HUES48 (cell line): ENCODE results near the gene ZNRF2.

Experiments
- H3K27ac ChIP-seq: one replicate; pipeline ENCODE4 v1.7.0; 2013; ENCODE audit warnings: low read depth, low read length, inconsistent platforms
- H3K27me3 ChIP-seq: 2 replicates; pipeline ENCODE4 v1.6.1; 2013; ENCODE audit warnings: mild to moderate bottlenecking, low read length; ENCODE audit not compliant: control insufficient read depth, insufficient read depth
- H3K36me3 ChIP-seq: 2 replicates; pipeline ENCODE4 v1.6.1; 2013; ENCODE audit warnings: low read length; ENCODE audit not compliant: control insufficient read depth, insufficient read depth
- H3K4me1 ChIP-seq: 2 replicates; pipeline ENCODE4 v1.6.1; 2013; ENCODE audit warnings: mild to moderate bottlenecking, low read length; ENCODE audit not compliant: control insufficient read depth, insufficient read depth
- H3K4me3 ChIP-seq: 2 replicates; pipeline ENCODE4 v1.5.1; 2013; ENCODE audit warnings: mild to moderate bottlenecking, low read depth, low read length
- H3K9ac ChIP-seq: 2 replicates; pipeline ENCODE4 v1.6.1; 2013; ENCODE audit warnings: mild to moderate bottlenecking, low read depth, low read length, moderate library complexity
- H3K9me3 ChIP-seq: 2 replicates; pipeline ENCODE4 v1.6.1; 2013; ENCODE audit warnings: low read length; ENCODE audit not compliant: control insufficient read depth, insufficient read depth

The ZNRF2 gene

GRCh38 chr7:30363778-30364563, 79.6 kb downstream of the ZNRF2 start:
- Histone ChIP-seq H3K36me3 (peaks cover 4% of the 10 kb centered on the region; the same call in 1 of the 2 replicates), H3K4me3 (no peak overlapping the region), H3K27me3 (no peaks in the 10 kb centered on the region), H3K4me1 (peaks cover 17% of the 10 kb centered on the region; the same call in 1 of the 2 replicates), H3K9me3 (no peaks in the 10 kb centered on the region), H3K9ac (no peak overlapping the region), H3K27ac (no peak overlapping the region)

GRCh38 chr7:30364773-30365172, 80.4 kb downstream of the ZNRF2 start:
- Histone ChIP-seq H3K4me3 (no peak overlapping the region), H3K9me3 (no peaks in the 10 kb centered on the region), H3K9ac (no peak overlapping the region), H3K27ac (no peak overlapping the region), H3K27me3 (no peaks in the 10 kb centered on the region), H3K4me1 (peaks cover 13% of the 10 kb centered on the region; the same call in 1 of the 2 replicates), H3K36me3 (peaks cover 4% of the 10 kb centered on the region; the same call in 1 of the 2 replicates)

- peaks cover 4% of the 10 kb centered on the region; the same call in 1 of the 2 replicates for H3K36me3 ChIP-seq
- no peaks in the 10 kb centered on the region for H3K9me3 ChIP-seq
- no peak overlapping the region for H3K9ac ChIP-seq
- H3K27ac ChIP-seq: no peak overlapping the region
- H3K27me3 ChIP-seq: no peaks in the 10 kb centered on the region
- peaks cover 13% of the 10 kb centered on the region; the same call in 1 of the 2 replicates for H3K4me1 ChIP-seq
- H3K4me3 ChIP-seq: no peak overlapping the region
These were observed 81.2 kb downstream of the ZNRF2 start for GRCh38 chr7:30365621-30366020.

- Histone ChIP-seq H3K36me3 (peaks cover 8% of the 10 kb centered on the region; the same call in 1 of the 2 replicates), H3K9ac (no peak overlapping the region), H3K27ac (no peak overlapping the region), H3K4me1 (peaks cover 15% of the 10 kb centered on the region; the same call in 1 of the 2 replicates), H3K4me3 (no peak overlapping the region), H3K27me3 (no peaks in the 10 kb centered on the region), H3K9me3 (no peaks in the 10 kb centered on the region)
These were observed 82.2 kb downstream of the ZNRF2 start for GRCh38 chr7:30366606-30367005.

GRCh38 chr7:30367561-30367960, 83.2 kb downstream of the ZNRF2 start:
- no peaks in the 10 kb centered on the region for H3K27me3 ChIP-seq
- H3K27ac ChIP-seq: no peak overlapping the region
- peaks cover 13% of the 10 kb centered on the region; the same call in 1 of the 2 replicates for H3K36me3 ChIP-seq
- H3K4me3 ChIP-seq: no peak overlapping the region
- no peak overlapping the region for H3K9ac ChIP-seq
- H3K9me3 ChIP-seq: no peaks in the 10 kb centered on the region
- H3K4me1 ChIP-seq: peaks cover 15% of the 10 kb centered on the region; the same call in 1 of the 2 replicates

- Histone ChIP-seq H3K9me3 (no peaks in the 10 kb centered on the region), H3K36me3 (peaks cover 13% of the 10 kb centered on the region; the same call in 1 of the 2 replicates), H3K9ac (no peak overlapping the region), H3K4me1 (peaks cover 15% of the 10 kb centered on the region; the same call in 1 of the 2 replicates), H3K27me3 (no peaks in the 10 kb centered on the region), H3K4me3 (no peak overlapping the region), H3K27ac (no peak overlapping the region)
These were observed 85.5 kb downstream of the ZNRF2 start for GRCh38 chr7:30369879-30370278.

- H3K27me3 ChIP-seq: no peaks in the 10 kb centered on the region
These were observed 86.9 kb downstream of the ZNRF2 start for GRCh38 chr7:30371321-30371720.

GRCh38 chr7:30378275-30378674, 93.9 kb downstream of the ZNRF2 start:
- Histone ChIP-seq H3K9me3 (no peaks in the 10 kb centered on the region), H3K27ac (no peak overlapping the region), H3K4me3 (no peak overlapping the region), H3K36me3 (no peaks in the 10 kb centered on the region), H3K4me1 (no peaks in the 10 kb centered on the region), H3K9ac (no peak overlapping the region), H3K27me3 (no peaks in the 10 kb centered on the region)

More at GRCh38 chr7:30371321-30371720, 86.9 kb downstream of the ZNRF2 start:
- Histone ChIP-seq H3K9me3 (no peaks in the 10 kb centered on the region), H3K9ac (no peak overlapping the region), H3K36me3 (peaks cover 9% of the 10 kb centered on the region; the same call in 1 of the 2 replicates), H3K4me1 (peaks cover 13% of the 10 kb centered on the region; the same call in 1 of the 2 replicates), H3K4me3 (no peak overlapping the region), H3K27ac (no peak overlapping the region)

GRCh38 chr7:30379131-30379530, 94.7 kb downstream of the ZNRF2 start:
- Histone ChIP-seq H3K27ac (no peak overlapping the region), H3K4me1 (no peaks in the 10 kb centered on the region), H3K36me3 (no peaks in the 10 kb centered on the region), H3K4me3 (no peak overlapping the region), H3K9me3 (no peaks in the 10 kb centered on the region), H3K9ac (no peak overlapping the region), H3K27me3 (no peaks in the 10 kb centered on the region)

GRCh38 chr7:30379741-30380140, 95.3 kb downstream of the ZNRF2 start:
- H3K9ac ChIP-seq: no peak overlapping the region
- no peak overlapping the region for H3K27ac ChIP-seq
- no peaks in the 10 kb centered on the region for H3K27me3 ChIP-seq
- H3K9me3 ChIP-seq: no peaks in the 10 kb centered on the region
- H3K4me3 ChIP-seq: no peak overlapping the region
- H3K36me3 ChIP-seq: no peaks in the 10 kb centered on the region
- H3K4me1 ChIP-seq: no peaks in the 10 kb centered on the region

- Histone ChIP-seq H3K9ac (no peak overlapping the region), H3K27ac (no peak overlapping the region), H3K4me3 (no peak overlapping the region), H3K36me3 (no peaks in the 10 kb centered on the region), H3K27me3 (no peaks in the 10 kb centered on the region), H3K4me1 (no peaks in the 10 kb centered on the region), H3K9me3 (no peaks in the 10 kb centered on the region)
These were observed 95.9 kb downstream of the ZNRF2 start for GRCh38 chr7:30380294-30380693.
